HepG2 (cell line): ENCODE measurements around the gene SH2D2A. TPM values are rescaled to one million over a fixed set of nuclear protein-coding genes. Genes with fewer than 3 reads are reported as not detected.
A peak's percentile ranks its signal among the peaks of the same experiment; 100 is the strongest.

ENCODE experiments used
- ATAC-seq: fragments of 200-7000 bp; cut with Tn5 transposase; 3 replicates; pipeline ENCODE4 v1.9.1; 2020; ENCODE audit warnings: mild to moderate bottlenecking, moderate library complexity
- BruUV-seq: library from RNA; stranded (reverse); fragments of 400-500 nt; replicated peaks from 2 replicates; lab custom pipeline; 2021; lab: Mats Ljungman, UMichigan
- CTCF ChIA-PET: fragments of 300-600 bp; formaldehyde crosslinking; extraction: SDS; loops from one replicate; lab custom pipeline; 2021; ENCODE audit warnings: low total read pairs, inconsistent platforms, low intra/inter-chr PET ratio; lab: Yijun Ruan, JAX
- POLR2A ChIA-PET: fragments of 350-600 bp; sonication (Branson Sonifier 250); formaldehyde crosslinking; loops from one replicate; lab custom pipeline; 2020; ENCODE audit warnings: antibody characterized with exemption, inconsistent platforms; lab: Yijun Ruan, JAX
- DNase-seq: peaks from one replicate; pipeline ENCODE4 v3.0.0-alpha.2; 2015; ENCODE audit warnings: low spot score
- FAIRE-seq: peaks from 3 replicates; lab custom pipeline; 2011; peaks lifted over from hg19 to GRCh38; lab: Jason Lieb, UNC
- H2AFZ ChIP-seq: one replicate; pipeline ENCODE4 v1.6.1; 2011; ENCODE audit warnings: low read length, inconsistent platforms
- H3K27ac ChIP-seq: fragments of 300-600 bp; 3 replicates; pipeline ENCODE4 v1.8.0; 2011; ENCODE audit warnings: mixed run types, mild to moderate bottlenecking, mixed read lengths, low read length, inconsistent platforms; ENCODE audit not compliant: insufficient read depth; ENCODE audit errors: extremely low read length
- H3K27me3 ChIP-seq, 2 experiments: fragments of 200-600 bp in 1 of 2; 2 replicates in 1 of 2; 3 replicates in 1 of 2; pipeline versions ENCODE4 v1.6.0 to v1.8.0; 2011; ENCODE audit warnings: low read length in 2 of 2, mild to moderate bottlenecking in 2 of 2, moderate library complexity in 2 of 2, inconsistent platforms in 1 of 2; ENCODE audit not compliant: insufficient read depth in 2 of 2, control insufficient read depth in 1 of 2
- H3K36me3 ChIP-seq, 2 experiments: fragments of 200-600 bp in 1 of 2; replicated peaks in 1 of 2; 2 replicates in 1 of 2; 3 replicates in 1 of 2; pipeline versions ENCODE4 v1.5.1 to v1.8.0; 2011; ENCODE audit warnings: low read length in 2 of 2, inconsistent platforms in 1 of 2; ENCODE audit not compliant: insufficient read depth in 2 of 2, control insufficient read depth in 1 of 2
- H3K4me1 ChIP-seq: 2 replicates; pipeline ENCODE4 v1.5.1; 2012; ENCODE audit warnings: low read length, inconsistent platforms; ENCODE audit not compliant: insufficient read depth
- H3K4me2 ChIP-seq: 2 replicates; pipeline ENCODE4 v1.6.0; 2011; ENCODE audit warnings: low read depth, low read length, inconsistent platforms
- H3K4me3 ChIP-seq, 3 experiments: fragments of 200-600 bp in 1 of 3; sonication (generic), shearing (Covaris generic) in 1 of 3; replicated peaks in 1 of 3; 2 replicates each; pipeline ENCODE4 v1.5.1; 2011 to 2016; ENCODE audit warnings: low read length in 3 of 3, inconsistent platforms in 2 of 3, low read depth in 2 of 3, mild to moderate bottlenecking in 2 of 3, control low read depth in 1 of 3, mixed read lengths in 1 of 3; ENCODE audit not compliant: insufficient read depth in 1 of 3
- H3K79me2 ChIP-seq: one replicate; pipeline ENCODE4 v1.6.1; 2011; ENCODE audit warnings: low read length, inconsistent platforms; ENCODE audit not compliant: insufficient read depth
- H3K9ac ChIP-seq: 2 replicates; pipeline ENCODE4 v1.6.0; 2011; ENCODE audit warnings: mild to moderate bottlenecking, low read depth, low read length, inconsistent platforms; ENCODE audit not compliant: insufficient read depth
- H3K9me3 ChIP-seq: 2 replicates; pipeline ENCODE4 v1.5.1; 2012; ENCODE audit warnings: mild to moderate bottlenecking, low read length
- H4K20me1 ChIP-seq: 2 replicates; pipeline ENCODE4 v1.6.0; 2011; ENCODE audit warnings: inconsistent platforms, mild to moderate bottlenecking, low read length, moderate library complexity; ENCODE audit not compliant: insufficient read depth
- CEBPZ ChIP-seq: IDR thresholded peaks from 2 replicates; pipeline ENCODE4 v1.6.1; 2012; ENCODE audit warnings: low read length, improper control_type of control experiment
- DR1 ChIP-seq: sonication (generic); formaldehyde crosslinking; IDR thresholded peaks from 2 replicates; pipeline ENCODE4 v1.8.0; 2021; ENCODE audit warnings: mild to moderate bottlenecking, missing genetic modification reagents, inconsistent platforms
- GLI4 ChIP-seq: sonication (generic); formaldehyde crosslinking; IDR thresholded peaks from 2 replicates; pipeline ENCODE4 v1.5.1; 2020; ENCODE audit warnings: missing genetic modification reagents, mild to moderate bottlenecking, moderate library complexity, borderline replicate concordance
- HNRNPUL1 ChIP-seq: fragments of 200-400 bp; formaldehyde crosslinking; IDR thresholded peaks from 2 replicates; pipeline ENCODE4 v1.6.1; 2017; ENCODE audit warnings: low read depth, mild to moderate bottlenecking, low read length, moderate library complexity
- KDM5A ChIP-seq: fragments of 200-600 bp; sonication (generic); IDR thresholded peaks from 2 replicates; pipeline ENCODE4 v1.7.0; 2018; ENCODE audit warnings: antibody characterized with exemption, mild to moderate bottlenecking, low read length, borderline replicate concordance
- KMT2A ChIP-seq: sonication (generic); formaldehyde crosslinking; IDR thresholded peaks from 2 replicates; pipeline ENCODE4 v1.4.0; 2020; ENCODE audit warnings: missing genetic modification reagents
- MXD3 ChIP-seq: IDR thresholded peaks from 2 replicates; pipeline ENCODE4 v1.6.1; 2016; ENCODE audit warnings: mild to moderate bottlenecking, missing biosample characterization, missing genetic modification reagents
- TMF1 ChIP-seq: sonication (generic); formaldehyde crosslinking; IDR thresholded peaks from 2 replicates; pipeline ENCODE4 v1.8.1; 2022; ENCODE audit warnings: low read depth, missing genetic modification reagents
- ZBTB7A ChIP-seq: sonication (generic); formaldehyde crosslinking; IDR thresholded peaks from 2 replicates; pipeline ENCODE4 v1.8.0; 2022; ENCODE audit warnings: mild to moderate bottlenecking, missing genetic modification reagents
- ZNF282 ChIP-seq: fragments of 450-650 bp; IDR thresholded peaks from 2 replicates; pipeline ENCODE4 v1.6.1; 2018; ENCODE audit not compliant: partially characterized antibody
- ZNF292 ChIP-seq: sonication (generic); formaldehyde crosslinking; IDR thresholded peaks from 2 replicates; pipeline ENCODE4 v1.8.1; 2022; ENCODE audit warnings: mild to moderate bottlenecking, low read depth, missing genetic modification reagents, borderline replicate concordance
- ZNF354B ChIP-seq: sonication (generic); formaldehyde crosslinking; IDR thresholded peaks from 2 replicates; pipeline ENCODE4 v1.8.0; 2022; ENCODE audit warnings: mild to moderate bottlenecking, missing genetic modification reagents
- ZNF441 ChIP-seq: sonication (generic); formaldehyde crosslinking; IDR thresholded peaks from 2 replicates; pipeline ENCODE4 v1.7.0; 2021; ENCODE audit warnings: missing genetic modification reagents, borderline replicate concordance
- ZNF512 ChIP-seq: sonication (generic); formaldehyde crosslinking; IDR thresholded peaks from 2 replicates; pipeline ENCODE4 v1.4.0; 2020; ENCODE audit warnings: mild to moderate bottlenecking, missing genetic modification reagents
- ZNF704 ChIP-seq: sonication (generic); formaldehyde crosslinking; IDR thresholded peaks from 2 replicates; pipeline ENCODE4 v1.8.1; 2023; ENCODE audit warnings: mild to moderate bottlenecking, inconsistent platforms, moderate library complexity, missing genetic modification reagents, borderline replicate concordance
- ZNF766 ChIP-seq: sonication (generic); formaldehyde crosslinking; IDR thresholded peaks from 2 replicates; pipeline ENCODE4 v1.5.0; 2020; ENCODE audit warnings: missing genetic modification reagents, borderline replicate concordance
- WGBS: methylation state at CpG from one replicate; pipeline ENCODE4 v1.1.6; 2017; ENCODE audit warnings: low lambda C conversion rate; 5-methylcytosine and 5-hydroxymethylcytosine counted together
- in situ Hi-C: cut with HindIII; loops from 2 replicates; pipeline ENCODE4 v1.10.0; 2017; ENCODE audit warnings: low pct_unique_long_range_greater_than_20kb; ENCODE audit not compliant: extremely low pct_ligation_motif_present
- intact Hi-C: fragments of 100-400 bp; cut with micrococcal nuclease; formaldehyde crosslinking; loops from one replicate; pipeline ENCODE4 v1.10.0; 2022; ENCODE audit not compliant: unreplicated experiment
- polyA plus RNA-seq, 8 experiments: library from polyadenylated mRNA; depleted of rRNA in 3 of 8; stranded (reverse) in 7 of 8; unstranded in 1 of 8; fragments of >200 nt; fragmentation: Illumina TruSeq in 4 of 8; extraction: Trizol in 4 of 8; gene quantifications; 2 replicates each; pipeline versions ENCODE4 v1.2.1 to v1.2.3, GENCODE V29; 2011 to 2016; ENCODE audit warnings: low read depth in 4 of 8, missing spikeins in 1 of 8, mixed read lengths in 1 of 8; ENCODE audit not compliant: insufficient read depth in 1 of 8
- total RNA-seq, 5 experiments: library from RNA; depleted of rRNA; stranded (reverse); fragments of >200 nt; fragmentation: Illumina TruSeq; extraction: Trizol; gene quantifications; 2 replicates each; pipeline ENCODE4 v1.2.3, GENCODE V29; 2016; ENCODE audit warnings: low read depth in 1 of 5

SH2D2A gene
- total and polyA plus RNA-seq, 2 of the 13 experiments (the other 11 are each of a cell fraction or from before 2014, with no cell fraction given): 0.57 to 0.73 TPM

- 5% methylated on average over 14 of the region's 14 CpGs for WGBS
- ATAC-seq (peak; percentile 15), FAIRE-seq (peak; percentile 15), DNase-seq (no peak)
- Histone ChIP-seq H3K4me2 (peak overlapping the region; percentile 83), H3K4me3 (peak overlapping the region; percentile 71 to 85 (median 77)), H3K27me3 (no peaks in the 10 kb centered on the region; a peak in 1 of 5 replicates), H3K27ac (peak overlapping the region; percentile 84), H3K36me3 (peaks cover 3 to 15% of the 10 kb centered on the region in 2 experiments; a peak in 1 of 5 replicates), H4K20me1 (peaks cover 5% of the 10 kb centered on the region; the same call in 1 of the 2 replicates), H3K79me2 (peaks cover 45% of the 10 kb centered on the region), H3K9me3 (no peaks in the 10 kb centered on the region), H2AFZ (peak overlapping the region; percentile 55), H3K9ac (peak overlapping the region; percentile 82), H3K4me1 (peaks cover 42% of the 10 kb centered on the region)
- in situ Hi-C loops: loop anchor here (5.0 kb wide), 1 partner anchor 39 kb away; the partner anchor contains the start of genes ISG20L2 and METTL25B
- ChIA-PET POLR2A (interaction anchor here (0.5 to 6.5 kb wide), 19 partner anchors 8 to 309 kb away, joined by 3 to 125 read pairs (median 4); partner anchors contain the start of genes HDGF, ISG20L2, METTL25B and MRPL24), CTCF (no interaction called here)
- TSS peak; percentile 83 for BruUV-seq
- intact Hi-C loops: loop anchor here (1.0 kb wide), 3 partner anchors 15 to 40 kb away; partner anchors contain the start of genes HDGF and MRPL24
- TF ChIP-seq KDM5A (peak; percentile 74; the same call in 1 of the 2 replicates), KMT2A (CRISPR knock-in tag) (no peak), ZNF766 (CRISPR knock-in tag) (peak; percentile 64; the same call in 1 of the 2 replicates), MXD3 (CRISPR knock-in tag) (no peak), TMF1 (no peak), ZNF354B (no peak), CEBPZ (no peak), ZNF292 (no peak), HNRNPUL1 (no peak), ZBTB7A (no peak), ZNF441 (CRISPR knock-in tag) (0 out of 2 replicates have a peak, but pooled peaks have one; percentile 24), DR1 (CRISPR knock-in tag) (no peak), ZNF704 (CRISPR knock-in tag) (no peak), ZNF512 (CRISPR knock-in tag) (no peak), GLI4 (CRISPR knock-in tag) (no peak), ZNF282 (no peak)
Measured at GRCh38 chr1:156766298-156767100, 50.1 kb downstream of the SH2D2A start.
